HAP-1 (cell line): Measurements from ENCODE around the gene GREB1.

Source experiments
- DNase-seq, 2 experiments: peaks; one replicate each; pipeline ENCODE4 v3.0.0-alpha.2; 2016 to 2020; ENCODE audit warnings: low spot score in 2 of 2
- H3K27me3 ChIP-seq: fragments of 250-450 bp; sonication (Bioruptor Pico); 2 replicates; pipeline ENCODE4 v1.5.1; 2020; ENCODE audit warnings: low read depth, mild to moderate bottlenecking, moderate library complexity
- H3K36me3 ChIP-seq: fragments of 250-450 bp; sonication (Bioruptor Pico); replicated peaks from 2 replicates; pipeline ENCODE4 v1.5.1; 2020; ENCODE audit warnings: mild to moderate bottlenecking
- H3K4me1 ChIP-seq: fragments of 250-450 bp; sonication (Bioruptor Pico); 2 replicates; pipeline ENCODE4 v1.5.1; 2020; ENCODE audit warnings: mild to moderate bottlenecking
- H3K4me3 ChIP-seq: fragments of 250-450 bp; sonication (Bioruptor Pico); 2 replicates; pipeline ENCODE4 v1.5.1; 2020; ENCODE audit warnings: mild to moderate bottlenecking, moderate library complexity
- H3K9me3 ChIP-seq: fragments of 250-450 bp; sonication (Bioruptor Pico); 2 replicates; pipeline ENCODE4 v1.5.1; 2020; ENCODE audit warnings: mild to moderate bottlenecking, moderate library complexity
- in situ Hi-C: fragments of 300-500 bp; cut with MboI; formaldehyde crosslinking; loops from 3 replicates; pipeline ENCODE4 v1.14.3; 2020; ENCODE audit warnings: low sequenced_read_pairs, inconsistent platforms, mixed read lengths

Gene GREB1

GRCh38 chr2:11629851-11630250 is 96.0 kb downstream of the GREB1 start:
- in situ Hi-C loops = no loop called here
- DNase-seq = no peak
- H3K27me3 ChIP-seq = no peaks in the 10 kb centered on the region
- H3K9me3 ChIP-seq = no peaks in the 10 kb centered on the region
- H3K4me3 ChIP-seq = no peak overlapping the region
- H3K36me3 ChIP-seq = no peaks in the 10 kb centered on the region
- H3K4me1 ChIP-seq = no peaks in the 10 kb centered on the region

GRCh38 chr2:11630855-11631254 is 97.0 kb downstream of the GREB1 start:
- DNase-seq = no peak
- Histone ChIP-seq H3K27me3 (no peaks in the 10 kb centered on the region), H3K36me3 (no peaks in the 10 kb centered on the region), H3K9me3 (no peaks in the 10 kb centered on the region), H3K4me3 (no peak overlapping the region), H3K4me1 (no peaks in the 10 kb centered on the region)
- in situ Hi-C loops = no loop called here

DNA sequence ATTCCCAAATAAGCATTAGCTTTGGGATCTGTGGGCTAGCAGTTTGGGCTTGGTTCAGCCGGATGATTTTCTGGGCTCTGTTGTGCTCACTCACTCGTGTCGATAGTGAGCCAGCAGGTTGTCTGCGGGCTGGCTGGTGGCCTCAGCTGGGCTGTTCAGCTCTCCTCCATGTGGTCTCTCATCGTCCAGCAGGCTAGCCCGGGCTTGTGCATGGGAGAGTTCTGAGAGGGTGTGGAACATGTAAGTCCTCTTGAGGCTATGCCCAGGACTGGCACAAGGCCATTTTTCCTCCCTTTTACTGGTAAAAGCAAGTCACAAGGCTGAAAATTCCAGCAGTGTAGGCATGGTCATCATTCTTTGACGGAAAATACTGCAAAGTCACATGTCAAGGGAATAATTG is 97.6 kb downstream of the GREB1 start:
- H3K36me3 ChIP-seq = no peaks in the 10 kb centered on the region
- no peaks in the 10 kb centered on the region for H3K9me3 ChIP-seq
- H3K27me3 ChIP-seq = no peaks in the 10 kb centered on the region
- no peaks in the 10 kb centered on the region for H3K4me1 ChIP-seq
- no peak overlapping the region for H3K4me3 ChIP-seq
- in situ Hi-C loops = no loop called here
- no peak for DNase-seq

DNA sequence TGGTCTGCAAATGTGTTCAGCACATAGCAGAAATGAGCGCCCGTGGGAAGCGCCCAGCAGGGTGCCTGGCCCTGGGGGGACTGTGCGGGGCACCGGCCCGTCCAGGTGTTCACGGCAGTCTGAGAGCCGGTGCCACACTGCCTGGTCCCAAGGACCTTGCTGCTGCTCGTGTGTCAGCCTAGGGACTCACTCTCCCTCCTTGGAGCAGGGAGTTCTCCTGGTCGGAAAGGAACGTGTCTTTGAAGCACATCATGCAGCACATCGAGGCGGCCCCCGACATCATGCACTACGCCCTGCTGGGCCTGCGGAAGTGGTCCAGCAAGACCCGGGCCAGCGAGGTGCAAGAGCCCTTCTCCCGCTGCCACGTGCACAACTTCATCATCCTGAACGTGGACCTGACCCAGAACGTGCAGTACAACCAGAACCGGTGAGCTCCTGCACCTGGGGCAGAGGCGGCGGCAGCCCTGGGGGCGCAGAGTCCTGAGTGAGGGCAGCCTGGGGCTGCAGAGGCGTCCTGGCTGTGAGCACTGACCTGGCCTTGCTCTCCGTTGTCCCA is 100.2 kb downstream of the GREB1 start:
- Histone ChIP-seq H3K27me3 (no peaks in the 10 kb centered on the region), H3K4me3 (no peak overlapping the region), H3K36me3 (no peaks in the 10 kb centered on the region), H3K4me1 (no peaks in the 10 kb centered on the region), H3K9me3 (no peaks in the 10 kb centered on the region)
- DNase-seq = no peak
- in situ Hi-C loops = no loop called here

DNA sequence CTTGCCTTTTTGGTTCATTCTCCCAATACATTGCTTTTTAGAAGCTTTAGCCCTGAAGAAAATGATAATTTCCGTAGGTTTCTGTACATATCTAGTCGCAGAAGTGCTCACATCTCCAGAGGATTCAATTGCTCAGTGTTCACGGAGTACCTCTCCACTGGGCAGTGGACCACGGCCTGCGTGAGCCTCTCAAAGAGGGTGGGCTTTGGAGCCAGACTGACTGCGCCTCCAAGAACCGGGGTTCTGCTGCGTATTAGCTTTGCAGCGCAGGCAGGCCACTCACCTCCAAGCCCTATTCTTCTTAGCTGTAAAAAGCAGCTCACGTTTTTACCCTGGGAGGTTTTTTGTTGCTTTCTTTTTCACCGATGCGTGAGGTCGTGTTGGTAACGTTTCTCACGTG is 100.7 kb downstream of the GREB1 start:
- Histone ChIP-seq H3K9me3 (no peaks in the 10 kb centered on the region), H3K4me3 (no peak overlapping the region), H3K27me3 (no peaks in the 10 kb centered on the region), H3K36me3 (no peaks in the 10 kb centered on the region), H3K4me1 (no peaks in the 10 kb centered on the region)
- DNase-seq = no peak
- in situ Hi-C loops = no loop called here

DNA sequence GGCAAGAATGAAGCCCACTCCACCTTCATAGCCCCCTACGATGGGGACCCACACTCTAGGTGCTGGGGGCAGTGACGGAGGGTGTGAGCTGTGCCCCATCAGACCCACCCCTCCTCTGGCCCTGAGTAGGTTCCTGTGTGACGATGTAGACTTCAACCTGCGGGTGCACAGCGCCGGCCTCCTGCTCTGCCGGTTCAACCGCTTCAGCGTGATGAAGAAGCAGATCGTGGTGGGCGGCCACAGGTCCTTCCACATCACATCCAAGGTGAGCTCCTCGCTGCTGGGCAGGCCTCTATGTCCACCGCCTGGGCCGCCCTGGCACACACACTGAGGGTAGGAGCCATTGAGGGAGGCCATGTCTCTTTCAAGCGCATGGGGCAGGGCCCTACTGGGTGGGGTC is 101.3 kb downstream of the GREB1 start:
- no peaks in the 10 kb centered on the region for H3K4me1 ChIP-seq
- no peaks in the 10 kb centered on the region for H3K27me3 ChIP-seq
- no peaks in the 10 kb centered on the region for H3K9me3 ChIP-seq
- in situ Hi-C loops = no loop called here
- H3K4me3 ChIP-seq = no peak overlapping the region
- H3K36me3 ChIP-seq = no peaks in the 10 kb centered on the region
- DNase-seq = no peak

DNA sequence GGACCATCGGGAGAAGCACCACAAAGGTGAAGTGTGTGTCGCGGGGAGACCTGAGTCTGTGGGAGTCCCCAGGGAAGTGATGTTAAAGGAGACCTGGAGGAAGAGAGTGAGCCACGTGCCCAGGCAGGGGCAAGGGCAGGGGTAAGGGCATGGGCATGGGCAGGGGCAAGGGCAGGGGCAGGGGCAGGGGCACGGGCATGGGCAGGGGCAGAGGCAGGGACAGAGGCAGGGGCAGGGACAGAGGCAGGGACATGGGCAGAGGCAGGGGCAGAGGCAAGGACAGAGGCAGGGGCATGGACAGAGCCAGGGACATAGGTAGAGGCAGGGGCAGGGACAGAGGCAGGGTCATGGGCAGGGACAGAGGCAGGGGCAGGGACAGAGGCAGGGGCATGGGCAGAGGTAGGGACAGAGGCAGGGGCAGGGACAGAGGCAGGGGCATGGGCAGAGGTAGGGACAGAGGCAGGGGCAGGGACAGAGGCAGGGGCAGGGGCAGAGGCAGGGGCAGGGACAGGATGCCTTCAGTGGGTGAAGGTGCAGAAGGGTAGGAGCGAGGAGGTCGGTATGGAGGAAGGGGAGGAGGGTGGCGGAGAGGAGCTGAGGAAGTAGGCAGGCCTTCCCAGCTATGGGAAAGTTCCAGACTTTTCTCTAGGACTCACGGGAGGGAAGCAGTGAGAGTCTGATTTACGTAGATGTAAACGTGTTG is 102.9 kb downstream of the GREB1 start:
- in situ Hi-C loops = no loop called here

DNA sequence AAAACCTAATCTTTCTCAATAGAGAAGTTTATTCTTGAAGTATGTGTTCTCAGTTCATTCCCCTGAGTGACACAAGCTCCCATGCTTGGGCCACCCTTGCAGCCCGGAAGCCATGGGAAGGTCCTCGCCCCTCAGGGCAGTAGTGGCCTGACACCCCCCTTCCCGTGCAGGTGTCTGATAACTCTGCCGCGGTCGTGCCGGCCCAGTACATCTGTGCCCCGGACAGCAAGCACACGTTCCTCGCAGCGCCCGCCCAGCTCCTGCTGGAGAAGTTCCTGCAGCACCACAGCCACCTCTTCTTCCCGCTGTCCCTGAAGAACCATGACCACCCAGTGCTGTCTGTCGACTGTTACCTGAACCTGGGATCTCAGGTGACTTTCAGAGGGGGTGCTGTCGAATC is 103.7 kb downstream of the GREB1 start:
- no peaks in the 10 kb centered on the region for H3K27me3 ChIP-seq
- H3K4me3 ChIP-seq = no peak overlapping the region
- no peaks in the 10 kb centered on the region for H3K4me1 ChIP-seq
- no peak for DNase-seq
- H3K9me3 ChIP-seq = no peaks in the 10 kb centered on the region
- in situ Hi-C loops = no loop called here
- no peaks in the 10 kb centered on the region for H3K36me3 ChIP-seq

More for the DNA sequence above, 102.9 kb downstream of the GREB1 start:
- Histone ChIP-seq H3K36me3 (no peaks in the 10 kb centered on the region), H3K4me1 (no peaks in the 10 kb centered on the region), H3K9me3 (no peaks in the 10 kb centered on the region), H3K4me3 (no peak overlapping the region), H3K27me3 (no peaks in the 10 kb centered on the region)
- no peak for DNase-seq

- in situ Hi-C loops = no loop called here
- Histone ChIP-seq H3K36me3 (no peaks in the 10 kb centered on the region), H3K27me3 (no peaks in the 10 kb centered on the region), H3K4me3 (no peak overlapping the region), H3K4me1 (no peaks in the 10 kb centered on the region), H3K9me3 (no peaks in the 10 kb centered on the region)
- no peak for DNase-seq
Observed at GRCh38 chr2:11639503-11639902, 105.7 kb downstream of the GREB1 start.

GRCh38 chr2:11640132-11640531 is 106.3 kb downstream of the GREB1 start:
- no peaks in the 10 kb centered on the region for H3K4me1 ChIP-seq
- H3K9me3 ChIP-seq = no peaks in the 10 kb centered on the region
- DNase-seq = no peak
- H3K36me3 ChIP-seq = no peaks in the 10 kb centered on the region
- peaks cover 3% of the 10 kb centered on the region; the same call in 1 of the 2 replicates for H3K27me3 ChIP-seq
- in situ Hi-C loops = no loop called here
- no peak overlapping the region for H3K4me3 ChIP-seq

GRCh38 chr2:11642972-11643371 is 109.1 kb downstream of the GREB1 start:
- H3K9me3 ChIP-seq = no peaks in the 10 kb centered on the region
- no peak overlapping the region for H3K4me3 ChIP-seq
- H3K4me1 ChIP-seq = no peaks in the 10 kb centered on the region
- H3K27me3 ChIP-seq = peaks cover 3% of the 10 kb centered on the region; the same call in 1 of the 2 replicates
- DNase-seq = no peak
- in situ Hi-C loops = no loop called here
- H3K36me3 ChIP-seq = no peaks in the 10 kb centered on the region

- H3K4me1 ChIP-seq = no peaks in the 10 kb centered on the region
- no peak for DNase-seq
- in situ Hi-C loops = no loop called here
- H3K4me3 ChIP-seq = no peak overlapping the region
- no peaks in the 10 kb centered on the region for H3K36me3 ChIP-seq
- H3K9me3 ChIP-seq = no peaks in the 10 kb centered on the region
- H3K27me3 ChIP-seq = peaks cover 3% of the 10 kb centered on the region; the same call in 1 of the 2 replicates
Observed at GRCh38 chr2:11644293-11644692, 110.4 kb downstream of the GREB1 start.

DNA sequence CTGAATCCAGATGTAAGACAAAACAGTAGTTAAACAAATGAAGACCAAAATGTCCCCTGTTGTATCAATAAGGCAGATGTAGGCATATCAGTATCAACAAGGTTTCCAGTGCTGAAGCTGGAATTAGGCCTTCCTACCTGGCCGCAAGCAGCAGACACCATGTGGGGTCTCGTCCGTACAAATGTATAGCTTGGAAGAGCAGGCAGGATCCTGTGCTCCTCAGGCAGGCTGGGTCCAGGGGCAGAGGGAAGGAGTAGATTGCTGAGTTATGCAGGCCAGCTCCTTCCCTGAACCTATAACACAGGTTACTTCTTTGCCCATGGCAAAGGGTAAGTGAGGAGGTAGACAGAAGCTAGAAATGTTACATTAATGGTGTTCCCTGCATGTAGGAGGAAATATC is 112.7 kb downstream of the GREB1 start:
- in situ Hi-C loops = no loop called here
- Histone ChIP-seq H3K4me3 (no peak overlapping the region), H3K4me1 (no peaks in the 10 kb centered on the region), H3K9me3 (no peaks in the 10 kb centered on the region), H3K36me3 (no peaks in the 10 kb centered on the region), H3K27me3 (peaks cover 7% of the 10 kb centered on the region)
- no peak for DNase-seq

GRCh38 chr2:11647834-11648600 is 114.2 kb downstream of the GREB1 start:
- Histone ChIP-seq H3K9me3 (no peaks in the 10 kb centered on the region), H3K4me1 (no peaks in the 10 kb centered on the region), H3K4me3 (no peak overlapping the region), H3K36me3 (no peaks in the 10 kb centered on the region), H3K27me3 (peaks cover 7% of the 10 kb centered on the region)
- DNase-seq = no peak
- in situ Hi-C loops = no loop called here
